Parathyroid adenoma (tissue), 2 donors: ENCODE data around the gene CDA.

Experiments
- H2AFZ ChIP-seq: fragments of 300-600 bp; sonication (generic); one replicate; pipeline ENCODE4 v1.7.0; 2017; ENCODE audit warnings: antibody characterized with exemption, mild to moderate bottlenecking
- H3K27ac ChIP-seq: fragments of 300-600 bp; sonication (generic); one replicate; pipeline ENCODE4 v1.7.0; 2017
- H3K27me3 ChIP-seq: fragments of 300-600 bp; sonication (generic); one replicate; pipeline ENCODE4 v1.7.0; 2017; ENCODE audit warnings: low read length; ENCODE audit not compliant: control insufficient read depth, insufficient read depth
- H3K36me3 ChIP-seq: fragments of 300-600 bp; sonication (generic); one replicate; pipeline ENCODE4 v1.7.0; 2017; ENCODE audit warnings: low read length; ENCODE audit not compliant: control insufficient read depth, insufficient read depth
- H3K4me1 ChIP-seq: fragments of 300-600 bp; sonication (generic); one replicate; pipeline ENCODE4 v1.7.0; 2017; ENCODE audit warnings: control low read depth
- H3K4me2 ChIP-seq: fragments of 300-600 bp; sonication (generic); one replicate; pipeline ENCODE4 v1.7.0; 2017; ENCODE audit warnings: low read length
- H3K4me3 ChIP-seq: fragments of 300-600 bp; sonication (generic); one replicate; pipeline ENCODE4 v1.7.0; 2017; ENCODE audit warnings: low read depth, low read length
- H3K79me2 ChIP-seq: fragments of 300-600 bp; sonication (generic); one replicate; pipeline ENCODE4 v1.7.0; 2017; ENCODE audit warnings: control low read depth
- H3K9ac ChIP-seq: fragments of 300-600 bp; sonication (generic); one replicate; pipeline ENCODE4 v1.7.0; 2017; ENCODE audit warnings: mild to moderate bottlenecking
- H3K9me3 ChIP-seq: fragments of 300-600 bp; sonication (generic); one replicate; pipeline ENCODE4 v1.7.0; 2017; ENCODE audit warnings: low read length; ENCODE audit not compliant: control insufficient read depth
- CTCF ChIP-seq: fragments of 300-600 bp; sonication (generic); IDR thresholded peaks from one replicate; pipeline ENCODE4 v1.7.0; 2017; ENCODE audit warnings: antibody characterized with exemption, mild to moderate bottlenecking
- donor health status: primary hyperparathyroidism.

The CDA gene

GRCh38 chr1:20551945-20552727 lies 36.8 kb upstream of the CDA start, which contains the start of gene FAM43B:
Gene FAM43B, plus strand, starts transcription at chr1:20552573. Its CDS starts 401 bp downstream, at chr1:20552974.
- no peak for TF ChIP-seq CTCF
- H3K4me2 ChIP-seq: peak within 1 kb of the TSS; percentile 42
- H3K4me1 ChIP-seq: peaks cover 2% of the 10 kb centered on the region
- H3K79me2 ChIP-seq: no peaks in the 10 kb centered on the region
- no peaks in the 10 kb centered on the region for H3K36me3 ChIP-seq
- no peaks in the 10 kb centered on the region for H3K9me3 ChIP-seq
- peak within 1 kb of the TSS; percentile 73 for H2AFZ ChIP-seq
- peak within 1 kb of the TSS; percentile 15 for H3K27ac ChIP-seq
- H3K4me3 ChIP-seq: peak within 1 kb of the TSS; percentile 4
- no peak within 1 kb of the TSS for H3K9ac ChIP-seq
- H3K27me3 ChIP-seq: no peaks in the 10 kb centered on the region

- no peak for TF ChIP-seq CTCF
- Histone ChIP-seq H3K27ac (no peak overlapping the region), H3K4me1 (peaks cover 2% of the 10 kb centered on the region), H3K9ac (no peak overlapping the region), H3K27me3 (no peaks in the 10 kb centered on the region), H3K4me3 (peak overlapping the region; percentile 4), H2AFZ (peak overlapping the region; percentile 73), H3K4me2 (peak overlapping the region; percentile 42), H3K9me3 (no peaks in the 10 kb centered on the region), H3K36me3 (no peaks in the 10 kb centered on the region), H3K79me2 (no peaks in the 10 kb centered on the region)
These were observed 36.0 kb upstream of the CDA start for GRCh38 chr1:20552728-20553445.

- Histone ChIP-seq H3K4me2 (no peak overlapping the region), H3K36me3 (no peaks in the 10 kb centered on the region), H3K4me3 (no peak overlapping the region), H3K9me3 (no peaks in the 10 kb centered on the region), H3K4me1 (peaks cover 2% of the 10 kb centered on the region), H2AFZ (no peak overlapping the region), H3K79me2 (no peaks in the 10 kb centered on the region), H3K9ac (no peak overlapping the region), H3K27ac (no peak overlapping the region), H3K27me3 (no peaks in the 10 kb centered on the region)
- TF ChIP-seq CTCF: no peak
These were observed 33.7 kb upstream of the CDA start for GRCh38 chr1:20555025-20555757.

GRCh38 chr1:20555758-20556120 lies 33.2 kb upstream of the CDA start:
- H3K27me3 ChIP-seq: no peaks in the 10 kb centered on the region
- H3K79me2 ChIP-seq: no peaks in the 10 kb centered on the region
- H3K4me3 ChIP-seq: no peak overlapping the region
- no peak overlapping the region for H2AFZ ChIP-seq
- H3K27ac ChIP-seq: no peak overlapping the region
- no peak overlapping the region for H3K9ac ChIP-seq
- no peaks in the 10 kb centered on the region for H3K36me3 ChIP-seq
- no peak overlapping the region for H3K4me2 ChIP-seq
- peaks cover 2% of the 10 kb centered on the region for H3K4me1 ChIP-seq
- no peaks in the 10 kb centered on the region for H3K9me3 ChIP-seq
- TF ChIP-seq CTCF: no peak
